HEK293 (cell line): Measurements from ENCODE around the gene DNER.

Experiments used
- CTCF ChIP-seq: fragments of 450-650 bp; formaldehyde crosslinking; IDR thresholded peaks from 2 replicates; pipeline ENCODE4 v1.5.1; 2016; ENCODE audit warnings: missing biosample characterization, missing genetic modification characterization
- INSM2 ChIP-seq: fragments of 450-650 bp; formaldehyde crosslinking; IDR thresholded peaks from 2 replicates; pipeline ENCODE4 v1.5.1; 2016; ENCODE audit warnings: missing biosample characterization, missing genetic modification characterization

GRCh38 chr2:229434187-229434586 lies 280.2 kb downstream of the DNER start:
- TF ChIP-seq CTCF (tag by site-specific recombination): no peak
- TF ChIP-seq INSM2 (tag by site-specific recombination): no peak
